OCI-LY3 (cell line): Measurements from ENCODE around the gene ASS1.

Experiments used
- H2AFZ ChIP-seq: fragments of 200-600, 300-600 bp; shearing (Covaris generic); 2 replicates; pipeline ENCODE4 v1.6.0; 2014; ENCODE audit warnings: antibody characterized with exemption, low read depth, low read length
- H3K27ac ChIP-seq: fragments of 200-600, 300-600 bp; sonication (generic); 2 replicates; pipeline ENCODE4 v1.5.1; 2014; ENCODE audit warnings: mild to moderate bottlenecking, low read length, moderate library complexity, mixed read lengths
- H3K27me3 ChIP-seq: fragments of 200-600, 300-600 bp; sonication (generic); 2 replicates; pipeline ENCODE4 v1.6.1; 2014; ENCODE audit warnings: low read depth, low read length, mixed read lengths
- H3K36me3 ChIP-seq: fragments of 200-600, 300-600 bp; sonication (generic); replicated peaks from 2 replicates; pipeline ENCODE3; 2014; ENCODE audit warnings: low read depth, low read length, mixed read lengths
- H3K4me1 ChIP-seq: fragments of 300-600, 200-600 bp; sonication (generic); 2 replicates; pipeline ENCODE4 v1.6.1; 2014; ENCODE audit warnings: low read length, mixed read lengths
- H3K4me2 ChIP-seq: fragments of 200-600, 300-600 bp; sonication (generic); 2 replicates; pipeline ENCODE4 v1.6.1; 2014; ENCODE audit warnings: low read length, mixed read lengths
- H3K4me3 ChIP-seq: fragments of 300-600, 200-600 bp; sonication (generic); 2 replicates; pipeline ENCODE4 v1.5.1; 2014; ENCODE audit warnings: antibody characterized with exemption, mild to moderate bottlenecking, low read length, moderate library complexity
- H3K79me2 ChIP-seq: fragments of 300-600, 200-600 bp; shearing (Covaris generic); 2 replicates; pipeline ENCODE4 v1.6.1; 2014; ENCODE audit warnings: mild to moderate bottlenecking, low read length, mixed read lengths
- H3K9ac ChIP-seq: fragments of 300-600, 200-600 bp; shearing (Covaris generic); 2 replicates; pipeline ENCODE4 v1.6.0; 2014; ENCODE audit warnings: mild to moderate bottlenecking, low read length, moderate library complexity
- H3K9me3 ChIP-seq: fragments of 200-600, 300-600 bp; shearing (Covaris generic); 2 replicates; pipeline ENCODE4 v1.6.1; 2014; ENCODE audit warnings: low read length, mixed read lengths; ENCODE audit not compliant: insufficient read depth
- H4K20me1 ChIP-seq: fragments of 200-600, 300-600 bp; sonication (generic); 2 replicates; pipeline ENCODE4 v1.6.1; 2016; ENCODE audit warnings: low read length, mixed read lengths; ENCODE audit not compliant: insufficient read depth
- EZH2phosphoT487 ChIP-seq: fragments of 200-600 bp; shearing (Covaris generic); IDR thresholded peaks from 2 replicates; pipeline ENCODE4 v1.6.1; 2018; ENCODE audit warnings: antibody characterized with exemption, mixed run types, low read depth
- TF ChIP-seq, protein P1 (sequence below): fragments of 200-600, 300-600 bp; sonication (generic); IDR thresholded peaks from 2 replicates; pipeline ENCODE4 v1.5.1; 2014; ENCODE audit warnings: antibody characterized with exemption, low read length, low read depth

ASS1 gene

DNA sequence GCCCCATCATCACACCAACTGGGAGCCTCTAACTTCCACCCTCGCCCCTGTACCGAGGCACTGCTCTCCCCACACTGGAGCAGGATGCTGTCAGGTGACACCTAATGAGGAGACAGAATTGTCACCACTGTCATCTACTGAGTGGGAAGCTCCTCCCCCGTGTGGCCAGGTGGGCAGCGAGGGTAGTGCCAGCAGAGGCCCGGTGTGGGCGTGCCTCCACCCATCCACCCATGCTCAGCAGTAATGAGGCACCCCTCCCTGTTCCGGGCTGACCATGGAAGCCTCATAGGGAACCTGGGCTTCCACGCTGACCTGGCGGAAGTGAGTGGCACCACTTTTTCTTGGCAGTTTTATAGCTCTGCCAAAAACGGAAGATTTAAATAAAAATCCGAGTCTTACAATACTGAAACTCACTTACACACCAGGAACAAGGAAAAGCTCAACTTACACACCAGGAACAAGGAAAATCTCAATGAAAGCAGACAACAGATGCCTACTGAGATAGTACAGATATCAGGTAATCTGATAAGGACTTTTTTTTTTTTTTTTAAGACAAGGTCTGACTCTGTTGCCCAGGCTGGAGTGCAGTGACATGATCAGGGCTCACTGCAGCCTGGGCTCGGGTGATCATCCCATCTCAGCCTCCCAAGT lies 30.6 kb upstream of the ASS1 start:
- Histone ChIP-seq H4K20me1 (no peaks in the 10 kb centered on the region), H2AFZ (no peak overlapping the region), H3K79me2 (no peaks in the 10 kb centered on the region), H3K9ac (no peak overlapping the region), H3K27ac (no peak overlapping the region), H3K27me3 (no peaks in the 10 kb centered on the region), H3K4me3 (no peak overlapping the region), H3K36me3 (no peaks in the 10 kb centered on the region), H3K9me3 (no peaks in the 10 kb centered on the region), H3K4me1 (peaks cover 31% of the 10 kb centered on the region), H3K4me2 (no peak overlapping the region)
- no peak for TF ChIP-seq EZH2phosphoT487
- TF ChIP-seq, protein P1, sequence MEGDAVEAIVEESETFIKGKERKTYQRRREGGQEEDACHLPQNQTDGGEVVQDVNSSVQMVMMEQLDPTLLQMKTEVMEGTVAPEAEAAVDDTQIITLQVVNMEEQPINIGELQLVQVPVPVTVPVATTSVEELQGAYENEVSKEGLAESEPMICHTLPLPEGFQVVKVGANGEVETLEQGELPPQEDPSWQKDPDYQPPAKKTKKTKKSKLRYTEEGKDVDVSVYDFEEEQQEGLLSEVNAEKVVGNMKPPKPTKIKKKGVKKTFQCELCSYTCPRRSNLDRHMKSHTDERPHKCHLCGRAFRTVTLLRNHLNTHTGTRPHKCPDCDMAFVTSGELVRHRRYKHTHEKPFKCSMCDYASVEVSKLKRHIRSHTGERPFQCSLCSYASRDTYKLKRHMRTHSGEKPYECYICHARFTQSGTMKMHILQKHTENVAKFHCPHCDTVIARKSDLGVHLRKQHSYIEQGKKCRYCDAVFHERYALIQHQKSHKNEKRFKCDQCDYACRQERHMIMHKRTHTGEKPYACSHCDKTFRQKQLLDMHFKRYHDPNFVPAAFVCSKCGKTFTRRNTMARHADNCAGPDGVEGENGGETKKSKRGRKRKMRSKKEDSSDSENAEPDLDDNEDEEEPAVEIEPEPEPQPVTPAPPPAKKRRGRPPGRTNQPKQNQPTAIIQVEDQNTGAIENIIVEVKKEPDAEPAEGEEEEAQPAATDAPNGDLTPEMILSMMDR: no peak

DNA sequence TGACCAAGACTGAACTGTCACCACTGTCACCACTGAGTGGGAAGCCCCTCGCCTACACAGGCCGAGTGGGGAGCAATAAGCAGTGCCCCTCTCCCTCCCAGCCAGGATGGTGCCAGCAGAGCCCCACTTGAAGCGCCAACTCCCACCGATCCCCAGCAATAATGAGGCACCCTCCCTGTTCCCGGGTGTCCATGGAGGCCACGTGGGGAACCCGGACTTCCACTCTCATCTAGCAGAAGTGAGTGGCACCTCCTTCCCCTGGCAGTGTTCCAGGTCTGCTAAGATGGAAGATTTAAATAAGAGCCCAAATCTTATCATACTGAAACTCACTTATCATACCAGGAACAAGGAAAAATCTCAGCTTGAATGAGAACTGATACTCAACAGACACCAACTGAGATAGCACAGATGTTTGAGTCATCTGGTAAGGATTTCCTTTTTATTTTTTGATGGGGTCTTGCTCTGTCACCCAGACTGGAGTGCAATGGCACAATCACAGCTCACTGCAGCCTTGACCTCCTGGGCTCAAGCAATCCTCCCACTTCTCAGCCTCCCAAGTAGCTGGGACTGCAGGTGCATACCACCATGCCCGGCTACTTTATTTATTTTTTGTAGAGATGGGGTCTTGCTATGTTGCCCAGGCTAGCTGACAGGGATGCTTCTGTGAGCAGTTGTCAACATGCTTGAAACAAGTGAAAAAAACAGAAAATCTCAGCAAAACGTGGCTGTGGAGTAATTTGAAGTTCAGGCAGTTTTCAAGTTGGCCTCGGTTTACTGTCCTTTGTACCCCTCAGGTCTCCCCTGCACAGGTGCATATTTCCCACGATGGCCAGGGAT lies 29.6 kb upstream of the ASS1 start:
- Histone ChIP-seq H3K4me3 (no peak overlapping the region), H4K20me1 (no peaks in the 10 kb centered on the region), H3K9ac (no peak overlapping the region), H3K27ac (no peak overlapping the region), H3K4me1 (peaks cover 22% of the 10 kb centered on the region), H3K36me3 (no peaks in the 10 kb centered on the region), H3K9me3 (no peaks in the 10 kb centered on the region), H3K4me2 (peak overlapping the region; percentile 16; the same call in 1 of the 2 replicates), H3K27me3 (no peaks in the 10 kb centered on the region), H2AFZ (no peak overlapping the region), H3K79me2 (no peaks in the 10 kb centered on the region)
- no peak for TF ChIP-seq EZH2phosphoT487
- TF ChIP-seq, protein P1: no peak

DNA sequence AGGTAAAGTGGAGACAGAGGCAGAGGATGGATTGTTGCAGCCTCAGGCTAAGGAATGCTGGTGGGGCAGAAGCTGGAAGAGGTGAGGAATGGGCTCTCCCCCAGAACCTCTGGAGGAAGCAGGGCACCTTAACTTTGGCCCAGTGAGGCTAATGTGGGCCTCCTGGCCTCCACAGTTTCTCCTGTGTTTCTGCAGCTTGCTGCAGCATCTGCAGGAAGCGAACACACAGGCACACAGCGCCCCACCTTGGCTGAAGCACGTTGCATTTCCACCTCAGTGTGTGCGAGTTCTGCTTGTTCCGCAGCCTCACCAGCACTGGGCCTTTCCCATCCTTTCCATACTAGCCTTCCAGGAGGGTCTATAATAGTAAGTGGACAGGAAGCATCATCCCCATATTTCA lies 27.2 kb upstream of the ASS1 start:
- H3K9me3 ChIP-seq: no peaks in the 10 kb centered on the region

DNA sequence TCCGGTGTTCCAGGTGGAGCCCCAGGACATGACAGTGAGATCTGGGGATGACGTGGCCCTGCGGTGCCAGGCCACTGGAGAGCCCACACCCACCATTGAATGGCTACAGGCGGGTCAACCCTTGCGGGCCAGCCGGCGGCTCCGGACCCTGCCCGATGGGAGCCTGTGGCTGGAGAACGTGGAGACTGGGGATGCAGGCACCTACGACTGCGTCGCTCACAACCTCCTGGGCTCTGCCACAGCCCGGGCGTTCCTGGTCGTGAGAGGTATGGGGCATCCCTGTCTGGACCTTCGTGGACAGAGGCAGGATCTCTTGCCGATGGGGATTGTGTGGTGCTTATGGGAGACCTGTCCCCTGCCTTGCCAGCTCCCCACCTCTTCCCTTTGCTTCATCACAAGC lies 26.0 kb upstream of the ASS1 start:
- no peaks in the 10 kb centered on the region for H4K20me1 ChIP-seq
- H3K4me2 ChIP-seq: no peak overlapping the region
- no peaks in the 10 kb centered on the region for H3K27me3 ChIP-seq
- H3K79me2 ChIP-seq: no peaks in the 10 kb centered on the region
- H3K9me3 ChIP-seq: no peaks in the 10 kb centered on the region
- no peak overlapping the region for H3K9ac ChIP-seq
- H3K36me3 ChIP-seq: no peaks in the 10 kb centered on the region
- TF ChIP-seq, protein P1: no peak
- TF ChIP-seq EZH2phosphoT487: no peak
- H3K27ac ChIP-seq: no peak overlapping the region
- no peak overlapping the region for H3K4me3 ChIP-seq
- H3K4me1 ChIP-seq: peaks cover 25% of the 10 kb centered on the region
- no peak overlapping the region for H2AFZ ChIP-seq

More for the DNA sequence above, 27.2 kb upstream of the ASS1 start:
- H3K27me3 ChIP-seq: no peaks in the 10 kb centered on the region
- H3K9ac ChIP-seq: no peak overlapping the region
- H3K79me2 ChIP-seq: no peaks in the 10 kb centered on the region
- no peak overlapping the region for H2AFZ ChIP-seq
- no peaks in the 10 kb centered on the region for H4K20me1 ChIP-seq
- no peak overlapping the region for H3K27ac ChIP-seq
- no peaks in the 10 kb centered on the region for H3K36me3 ChIP-seq
- no peak for TF ChIP-seq EZH2phosphoT487
- TF ChIP-seq, protein P1: peak; percentile 70
- H3K4me3 ChIP-seq: no peak overlapping the region
- no peak overlapping the region for H3K4me2 ChIP-seq
- H3K4me1 ChIP-seq: peaks cover 20% of the 10 kb centered on the region
